K562 (cell line): ENCODE results near the gene RMND5B. TPM values are rescaled to one million over a fixed set of nuclear protein-coding genes. Genes with fewer than 3 reads are reported as not detected.

ENCODE experiments used
- BACH1 ChIP-seq: fragments of 200-800 bp; sonication (Bioruptor generic); IDR thresholded peaks from 2 replicates; pipeline ENCODE4 v1.6.1; 2016; ENCODE audit warnings: missing genetic modification characterization, missing compliant biosample characterization
- BRD4 ChIP-seq: fragments of 200-600 bp; sonication (generic); IDR thresholded peaks from 2 replicates; pipeline ENCODE4 v1.6.1; 2017; ENCODE audit warnings: inconsistent platforms
- BRF2 ChIP-seq: IDR thresholded peaks from 3 replicates; pipeline ENCODE4 v1.6.1; 2011; ENCODE audit warnings: borderline replicate concordance, mild to moderate bottlenecking; ENCODE audit not compliant: insufficient read length, insufficient read depth
- CEBPB ChIP-seq: fragments of 450-650 bp; IDR thresholded peaks from 2 replicates; pipeline ENCODE4 v1.6.1; 2016; ENCODE audit warnings: missing genetic modification characterization, missing compliant biosample characterization
- CHD2 ChIP-seq: IDR thresholded peaks from 2 replicates; pipeline ENCODE4 v1.6.1; 2011; ENCODE audit warnings: low read depth, low read length
- COPS2 ChIP-seq: fragments of 450-650 bp; conservative IDR thresholded peaks from 2 replicates; pipeline ENCODE4 v1.6.1; 2016; ENCODE audit warnings: mild to moderate bottlenecking, moderate library complexity
- FOXK2 ChIP-seq, 2 experiments: fragments of 450-650 bp; IDR thresholded peaks in 1 of 2; conservative IDR thresholded peaks in 1 of 2; 2 replicates each; pipeline ENCODE4 v1.6.1; 2016; ENCODE audit warnings: low read depth in 2 of 2, mild to moderate bottlenecking in 1 of 2
- GABPA ChIP-seq: fragments of 200-800 bp; sonication (Bioruptor generic); conservative IDR thresholded peaks from 2 replicates; pipeline ENCODE4 v1.6.1; 2016; ENCODE audit warnings: low read depth, missing genetic modification characterization, missing compliant biosample characterization
- HMGN3 ChIP-seq: IDR thresholded peaks from 2 replicates; pipeline ENCODE4 v1.6.1; 2011; ENCODE audit warnings: borderline replicate concordance, low read depth, mild to moderate bottlenecking, mixed read lengths, low read length; ENCODE audit not compliant: insufficient read length; ENCODE audit errors: extremely low read depth
- NR2C2 ChIP-seq, 2 experiments: fragments of 200-800 bp in 1 of 2; sonication (Bioruptor generic) in 1 of 2; sonication (generic) in 1 of 2; formaldehyde crosslinking in 1 of 2; IDR thresholded peaks; 2 replicates each; pipeline versions ENCODE4 v1.6.1 to v1.8.0; 2016 to 2022; ENCODE audit warnings: mild to moderate bottlenecking in 1 of 2, missing compliant biosample characterization in 1 of 2, missing genetic modification characterization in 1 of 2, missing genetic modification reagents in 1 of 2
- PHF8 ChIP-seq: fragments of 200-600 bp; sonication (generic); IDR thresholded peaks from 2 replicates; pipeline ENCODE4 v1.6.1; 2012; ENCODE audit warnings: mixed run types, mild to moderate bottlenecking, inconsistent platforms, low read length, moderate library complexity, borderline replicate concordance
- PML ChIP-seq: IDR thresholded peaks from 2 replicates; pipeline ENCODE4 v1.6.1; 2012; ENCODE audit warnings: low read length, inconsistent platforms
- POLR2AphosphoS5 ChIP-seq: IDR thresholded peaks from 2 replicates; pipeline ENCODE4 v1.6.1; 2011; ENCODE audit warnings: mild to moderate bottlenecking, low read depth, low read length, moderate library complexity; ENCODE audit not compliant: control insufficient read depth, insufficient read depth
- SETDB1 ChIP-seq: IDR thresholded peaks from one replicate; pipeline ENCODE4 v1.6.1; 2012; ENCODE audit warnings: low read length, control low read depth, inconsistent platforms
- TOE1 ChIP-seq, 2 experiments: fragments of 450-650 bp in 1 of 2; sonication (generic) in 1 of 2; formaldehyde crosslinking in 1 of 2; IDR thresholded peaks; 2 replicates each; pipeline versions ENCODE4 v1.7.1 to v1.8.0; 2016 to 2022; ENCODE audit warnings: borderline replicate concordance in 2 of 2, mild to moderate bottlenecking in 2 of 2, antibody characterized with exemption in 1 of 2, inconsistent platforms in 1 of 2, low read depth in 1 of 2, missing genetic modification reagents in 1 of 2, moderate library complexity in 1 of 2
- ZFP1 ChIP-seq: fragments of 450-650 bp; formaldehyde crosslinking; IDR thresholded peaks from 2 replicates; pipeline ENCODE4 v1.4.0; 2020; ENCODE audit warnings: mild to moderate bottlenecking, mixed read lengths
- ZNF143 ChIP-seq: sonication (generic); formaldehyde crosslinking; IDR thresholded peaks from 2 replicates; pipeline ENCODE4 v1.9.0; 2022; ENCODE audit warnings: mild to moderate bottlenecking, missing genetic modification reagents
- ZNF263 ChIP-seq: sonication (generic); formaldehyde crosslinking; IDR thresholded peaks from 2 replicates; pipeline ENCODE4 v1.8.0; 2022; ENCODE audit warnings: mild to moderate bottlenecking, missing genetic modification reagents, borderline replicate concordance
- ZNF740 ChIP-seq, 3 experiments: fragments of 200-800 bp in 1 of 3; sonication (Bioruptor generic) in 1 of 3; sonication (generic) in 1 of 3; formaldehyde crosslinking in 1 of 3; IDR thresholded peaks; 2 replicates each; pipeline versions ENCODE4 v1.6.1 to v1.8.0; 2016 to 2022; ENCODE audit warnings: mild to moderate bottlenecking in 2 of 3, missing compliant biosample characterization in 2 of 3, missing genetic modification characterization in 2 of 3, missing genetic modification reagents in 1 of 3
- polyA plus RNA-seq, 8 experiments: library from polyadenylated mRNA; depleted of rRNA in 4 of 8; stranded (reverse) in 5 of 8; unstranded in 3 of 8; fragments of >200 nt; fragmentation: Nextera tagmentation in 2 of 8; fragmentation: Illumina TruSeq in 1 of 8; extraction: Ambion mirVana in 2 of 8; extraction: Trizol in 1 of 8; gene quantifications; 2 replicates each; pipeline versions ENCODE4 v1.2.1 to v1.2.3, GENCODE V29; 2011 to 2014; ENCODE audit warnings: inconsistent platforms in 1 of 8, missing spikeins in 1 of 8
- total RNA-seq, 7 experiments: library from RNA; depleted of rRNA in 6 of 7; stranded (reverse); fragments of >200 nt in 6 of 7; fragmentation: Illumina TruSeq in 2 of 7; extraction: Trizol in 2 of 7; gene quantifications; 2 replicates each; pipeline versions ENCODE4 v1.2.1 to v1.2.3, GENCODE V29; 2011 to 2021; ENCODE audit warnings: low replicate concordance in 1 of 7
- TF ChIP-seq, protein P1 (sequence below): sonication (generic); formaldehyde crosslinking; IDR thresholded peaks from 2 replicates; pipeline ENCODE4 v1.9.0; 2022; ENCODE audit warnings: mild to moderate bottlenecking, missing genetic modification reagents
- TF ChIP-seq, protein P2 (sequence below): fragments of 450-650 bp; IDR thresholded peaks from 2 replicates; pipeline ENCODE4 v1.6.1; 2016; ENCODE audit warnings: borderline replicate concordance

The RMND5B gene
- total and polyA plus RNA-seq, 9 of the 15 experiments (the other 6 are each of a cell fraction or from before 2014, with no cell fraction given) = 2.6 to 57.0 (median 28.3) TPM

- no peak for TF ChIP-seq ZNF740 (CRISPR knock-in tag; IDR thresholded peaks at IDR 0.05)
- TF ChIP-seq ZNF740 (tag; IDR thresholded peaks at IDR 0.05) = no peak
- peak; percentile 18 for TF ChIP-seq HMGN3
- peak; percentile 89 for TF ChIP-seq GABPA (tag)
- TF ChIP-seq SETDB1 = no peak
- TF ChIP-seq BACH1 (tag) = no peak
- TF ChIP-seq, protein P1, sequence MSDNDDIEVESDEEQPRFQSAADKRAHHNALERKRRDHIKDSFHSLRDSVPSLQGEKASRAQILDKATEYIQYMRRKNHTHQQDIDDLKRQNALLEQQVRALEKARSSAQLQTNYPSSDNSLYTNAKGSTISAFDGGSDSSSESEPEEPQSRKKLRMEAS (CRISPR knock-in tag) = peak; percentile 82
- TF ChIP-seq ZNF263 (CRISPR knock-in tag) = peak; percentile 49; the same call in 1 of the 2 replicates
- TF ChIP-seq BRF2 = no peak
- TF ChIP-seq TOE1 (IDR thresholded peaks at IDR 0.05; ENCODE audit: borderline replicate concordance) = peak; percentile 81
- TF ChIP-seq TOE1 (CRISPR knock-in tag; IDR thresholded peaks at IDR 0.05; ENCODE audit: borderline replicate concordance, low read depth) = no peak
- TF ChIP-seq, protein P2, sequence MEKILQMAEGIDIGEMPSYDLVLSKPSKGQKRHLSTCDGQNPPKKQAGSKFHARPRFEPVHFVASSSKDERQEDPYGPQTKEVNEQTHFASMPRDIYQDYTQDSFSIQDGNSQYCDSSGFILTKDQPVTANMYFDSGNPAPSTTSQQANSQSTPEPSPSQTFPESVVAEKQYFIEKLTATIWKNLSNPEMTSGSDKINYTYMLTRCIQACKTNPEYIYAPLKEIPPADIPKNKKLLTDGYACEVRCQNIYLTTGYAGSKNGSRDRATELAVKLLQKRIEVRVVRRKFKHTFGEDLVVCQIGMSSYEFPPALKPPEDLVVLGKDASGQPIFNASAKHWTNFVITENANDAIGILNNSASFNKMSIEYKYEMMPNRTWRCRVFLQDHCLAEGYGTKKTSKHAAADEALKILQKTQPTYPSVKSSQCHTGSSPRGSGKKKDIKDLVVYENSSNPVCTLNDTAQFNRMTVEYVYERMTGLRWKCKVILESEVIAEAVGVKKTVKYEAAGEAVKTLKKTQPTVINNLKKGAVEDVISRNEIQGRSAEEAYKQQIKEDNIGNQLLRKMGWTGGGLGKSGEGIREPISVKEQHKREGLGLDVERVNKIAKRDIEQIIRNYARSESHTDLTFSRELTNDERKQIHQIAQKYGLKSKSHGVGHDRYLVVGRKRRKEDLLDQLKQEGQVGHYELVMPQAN = peak; percentile 96
- peak; percentile 79 for TF ChIP-seq CEBPB (tag)
- peak; percentile 63 for TF ChIP-seq CHD2
- TF ChIP-seq COPS2 = no peak
- peak; percentile 95 for TF ChIP-seq NR2C2 (CRISPR knock-in tag; IDR thresholded peaks at IDR 0.05)
- peak; percentile 98 for TF ChIP-seq NR2C2 (tag; IDR thresholded peaks at IDR 0.05)
- no peak for TF ChIP-seq BRD4
- no peak for TF ChIP-seq ZNF143 (CRISPR knock-in tag)
- TF ChIP-seq PML = 0 out of 2 replicates have a peak, but pooled peaks have one; percentile 27
- TF ChIP-seq FOXK2 (conservative IDR thresholded peaks at IDR 0.05 in 1 of 2, IDR thresholded peaks at IDR 0.05 in 1 of 2; ENCODE audit: low read depth in 2 of 2) = peak; percentile 80 to 82; a peak in 3 of 4 replicates
- no peak for TF ChIP-seq ZFP1 (CRISPR knock-in tag)
- peak; percentile 53 for TF ChIP-seq POLR2AphosphoS5
- TF ChIP-seq PHF8 = peak; percentile 76; the same call in 1 of the 2 replicates
Observed at GRCh38 chr5:178153530-178154340, 22.9 kb downstream of the RMND5B start, which contains the start of gene NHP2 (continued).
